ENCODE results near the gene GNAI1.

The GNAI1 gene

DNA sequence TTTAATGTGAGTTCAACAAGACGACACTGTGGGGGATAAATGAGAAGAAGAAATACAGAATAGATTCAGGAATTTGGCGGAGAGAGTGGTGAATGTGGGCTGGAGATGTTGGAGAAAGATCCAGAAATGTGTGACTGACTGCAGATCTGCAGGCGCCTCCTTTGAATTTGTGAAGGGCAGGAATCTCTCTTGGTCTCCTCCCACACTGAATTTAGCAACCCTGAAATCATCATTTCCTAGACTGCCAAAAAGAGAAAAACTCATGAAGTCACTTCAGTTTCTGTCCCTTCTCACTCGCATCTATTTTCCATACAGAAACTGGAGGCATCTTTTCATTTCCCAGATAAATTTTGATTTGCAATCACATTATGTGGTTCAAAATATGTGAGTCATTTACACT lies 128.7 kb downstream of the GNAI1 start:
- no peak overlapping the region for H3K4me2 ChIP-seq (ENCODE audit: low read depth, low read length)
- TF ChIP-seq, protein P1, sequence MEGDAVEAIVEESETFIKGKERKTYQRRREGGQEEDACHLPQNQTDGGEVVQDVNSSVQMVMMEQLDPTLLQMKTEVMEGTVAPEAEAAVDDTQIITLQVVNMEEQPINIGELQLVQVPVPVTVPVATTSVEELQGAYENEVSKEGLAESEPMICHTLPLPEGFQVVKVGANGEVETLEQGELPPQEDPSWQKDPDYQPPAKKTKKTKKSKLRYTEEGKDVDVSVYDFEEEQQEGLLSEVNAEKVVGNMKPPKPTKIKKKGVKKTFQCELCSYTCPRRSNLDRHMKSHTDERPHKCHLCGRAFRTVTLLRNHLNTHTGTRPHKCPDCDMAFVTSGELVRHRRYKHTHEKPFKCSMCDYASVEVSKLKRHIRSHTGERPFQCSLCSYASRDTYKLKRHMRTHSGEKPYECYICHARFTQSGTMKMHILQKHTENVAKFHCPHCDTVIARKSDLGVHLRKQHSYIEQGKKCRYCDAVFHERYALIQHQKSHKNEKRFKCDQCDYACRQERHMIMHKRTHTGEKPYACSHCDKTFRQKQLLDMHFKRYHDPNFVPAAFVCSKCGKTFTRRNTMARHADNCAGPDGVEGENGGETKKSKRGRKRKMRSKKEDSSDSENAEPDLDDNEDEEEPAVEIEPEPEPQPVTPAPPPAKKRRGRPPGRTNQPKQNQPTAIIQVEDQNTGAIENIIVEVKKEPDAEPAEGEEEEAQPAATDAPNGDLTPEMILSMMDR (IDR thresholded peaks at IDR 0.05; ENCODE audit: low read length): no peak
- TF ChIP-seq EZH2phosphoT487 (IDR thresholded peaks at IDR 0.05; ENCODE audit: low read length): no peak
- H3K9me2 ChIP-seq (replicated peaks; ENCODE audit: insufficient read depth, low read length): no peaks in the 10 kb centered on the region
- H3K27ac ChIP-seq (ENCODE audit: low read length): no peak overlapping the region
- H3K4me3 ChIP-seq (ENCODE audit: low read length): no peak overlapping the region
- no peak for DNase-seq
- no peaks in the 10 kb centered on the region for H3K79me2 ChIP-seq (ENCODE audit: low read length)
- H2AFZ ChIP-seq (ENCODE audit: low read length): no peak overlapping the region
- no peaks in the 10 kb centered on the region for H3K9me3 ChIP-seq (replicated peaks; ENCODE audit: insufficient read depth, low read length)
- H4K20me1 ChIP-seq (ENCODE audit: insufficient read depth, low read length): no peaks in the 10 kb centered on the region
- H3K4me1 ChIP-seq (ENCODE audit: low read length): no peaks in the 10 kb centered on the region
- H3K27me3 ChIP-seq (replicated peaks; ENCODE audit: insufficient read depth, low read length): no peaks in the 10 kb centered on the region
- no peak overlapping the region for H3K9ac ChIP-seq (ENCODE audit: low read length)
- no peaks in the 10 kb centered on the region for H3F3A ChIP-seq (ENCODE audit: insufficient read depth, low read length)
- no peaks in the 10 kb centered on the region for H3K36me3 ChIP-seq (replicated peaks; ENCODE audit: insufficient read depth, low read length)

GRCh38 chr7:80263821-80264220 lies 129.2 kb downstream of the GNAI1 start:
- H4K20me1 ChIP-seq (ENCODE audit: insufficient read depth, low read length): no peaks in the 10 kb centered on the region
- no peaks in the 10 kb centered on the region for H3F3A ChIP-seq (ENCODE audit: insufficient read depth, low read length)
- no peaks in the 10 kb centered on the region for H3K9me2 ChIP-seq (replicated peaks; ENCODE audit: insufficient read depth, low read length)
- H3K79me2 ChIP-seq (ENCODE audit: low read length): no peaks in the 10 kb centered on the region
- no peak for DNase-seq
- H3K36me3 ChIP-seq (replicated peaks; ENCODE audit: insufficient read depth, low read length): no peaks in the 10 kb centered on the region
- H3K27me3 ChIP-seq (replicated peaks; ENCODE audit: insufficient read depth, low read length): no peaks in the 10 kb centered on the region
- no peak overlapping the region for H3K27ac ChIP-seq (ENCODE audit: low read length)
- H3K4me3 ChIP-seq (ENCODE audit: low read length): no peak overlapping the region
- no peaks in the 10 kb centered on the region for H3K4me1 ChIP-seq (ENCODE audit: low read length)
- H3K4me2 ChIP-seq (ENCODE audit: low read depth, low read length): no peak overlapping the region
- no peaks in the 10 kb centered on the region for H3K9me3 ChIP-seq (replicated peaks; ENCODE audit: insufficient read depth, low read length)
- H3K9ac ChIP-seq (ENCODE audit: low read length): no peak overlapping the region
- no peak for TF ChIP-seq EZH2 (optimal IDR thresholded peaks at IDR 0.05; ENCODE audit: low read depth, low read length)
- TF ChIP-seq, protein P1 (IDR thresholded peaks at IDR 0.05; ENCODE audit: low read length): no peak
- no peak overlapping the region for H2AFZ ChIP-seq (ENCODE audit: low read length)

DNA sequence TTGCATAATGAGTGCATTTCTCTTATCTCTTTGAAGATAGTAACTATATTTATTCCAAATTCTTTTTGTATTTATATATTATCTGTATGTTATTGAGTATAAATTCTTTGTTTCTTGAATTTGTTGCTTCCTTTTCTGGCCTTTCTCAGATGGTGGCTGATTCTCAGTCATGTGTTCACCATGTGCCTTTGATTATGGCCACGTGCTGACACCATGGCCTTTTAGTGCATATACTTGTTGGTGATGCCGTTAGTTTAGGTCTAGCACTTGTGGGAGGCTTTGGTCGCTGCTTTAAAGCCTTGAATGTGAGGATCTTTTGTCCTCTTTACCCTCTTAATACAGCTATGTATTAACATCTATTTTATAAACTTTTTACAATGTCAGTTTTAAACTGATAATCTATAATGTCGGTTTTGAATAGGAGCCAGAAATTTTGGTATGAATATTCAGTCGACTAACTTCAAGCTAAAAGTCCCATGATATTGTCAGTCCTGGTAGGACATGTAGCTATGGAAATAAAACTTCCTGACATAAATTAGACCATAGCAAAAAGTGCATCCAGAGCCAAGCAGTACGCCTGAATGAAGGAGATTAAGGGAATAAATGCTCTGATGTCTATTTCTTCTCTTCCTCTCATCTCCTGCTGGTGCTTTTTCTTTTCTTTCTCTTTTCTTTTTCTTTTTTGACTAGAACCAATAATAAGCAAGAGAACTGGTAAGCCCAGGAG lies 130.3 kb downstream of the GNAI1 start:
- Histone ChIP-seq H3K4me2 (ENCODE audit: low read depth, low read length) (no peak overlapping the region), H3K79me2 (ENCODE audit: low read length) (no peaks in the 10 kb centered on the region), H3K9ac (ENCODE audit: low read length) (no peak overlapping the region), H2AFZ (ENCODE audit: low read length) (no peak overlapping the region), H3K4me1 (ENCODE audit: low read length) (no peaks in the 10 kb centered on the region), H3K9me3 (replicated peaks; ENCODE audit: insufficient read depth, low read length) (no peaks in the 10 kb centered on the region), H3F3A (ENCODE audit: insufficient read depth, low read length) (no peaks in the 10 kb centered on the region), H3K27me3 (replicated peaks; ENCODE audit: insufficient read depth, low read length) (no peaks in the 10 kb centered on the region), H3K36me3 (replicated peaks; ENCODE audit: insufficient read depth, low read length) (no peaks in the 10 kb centered on the region), H3K4me3 (ENCODE audit: low read length) (no peak overlapping the region), H3K27ac (ENCODE audit: low read length) (no peak overlapping the region), H4K20me1 (ENCODE audit: insufficient read depth, low read length) (no peaks in the 10 kb centered on the region), H3K9me2 (replicated peaks; ENCODE audit: insufficient read depth, low read length) (no peaks in the 10 kb centered on the region)
- TF ChIP-seq EZH2phosphoT487 (IDR thresholded peaks at IDR 0.05; ENCODE audit: low read length): no peak
- TF ChIP-seq, protein P1 (IDR thresholded peaks at IDR 0.05; ENCODE audit: low read length): no peak
- DNase-seq: no peak
